MM.1S (cell line): ENCODE measurements around the gene ATP5F1C.

ENCODE experiments used
- DNase-seq: peaks from one replicate; pipeline ENCODE4 v3.0.0-alpha.2; 2015
- H2AFZ ChIP-seq: fragments of 300-600 bp; sonication (generic); 2 replicates; pipeline ENCODE4 v1.6.0; 2016; ENCODE audit warnings: antibody characterized with exemption, low read length
- H3F3A ChIP-seq: fragments of 300-600 bp; sonication (generic); 2 replicates; pipeline ENCODE4 v1.6.1; 2016; ENCODE audit warnings: mild to moderate bottlenecking, antibody characterized with exemption, low read length, moderate library complexity, mixed read lengths; ENCODE audit not compliant: insufficient read depth
- H3K27ac ChIP-seq: fragments of 300-600 bp; sonication (generic); 2 replicates; pipeline ENCODE4 v1.5.1; 2016; ENCODE audit warnings: mild to moderate bottlenecking, low read length
- H3K27me3 ChIP-seq: fragments of 300-600 bp; sonication (generic); replicated peaks from 2 replicates; pipeline ENCODE4 v1.6.0; 2016; ENCODE audit warnings: low read length; ENCODE audit not compliant: insufficient read depth
- H3K36me3 ChIP-seq: fragments of 300-600 bp; sonication (generic); replicated peaks from 2 replicates; pipeline ENCODE4 v1.6.1; 2016; ENCODE audit warnings: mild to moderate bottlenecking, low read length, mixed read lengths; ENCODE audit not compliant: insufficient read depth
- H3K4me1 ChIP-seq: fragments of 300-600 bp; sonication (generic); 2 replicates; pipeline ENCODE4 v1.6.1; 2016; ENCODE audit warnings: low read length, mixed read lengths
- H3K4me2 ChIP-seq: fragments of 300-600 bp; sonication (generic); 2 replicates; pipeline ENCODE4 v1.6.0; 2016; ENCODE audit warnings: low read depth, low read length
- H3K4me3 ChIP-seq: fragments of 300-600 bp; sonication (generic); 2 replicates; pipeline ENCODE4 v1.5.1; 2016; ENCODE audit warnings: low read length, mixed read lengths
- H3K79me2 ChIP-seq: fragments of 300-600 bp; sonication (generic); 2 replicates; pipeline ENCODE4 v1.6.1; 2016; ENCODE audit warnings: mixed run types, low read length, mixed read lengths
- H3K9ac ChIP-seq: fragments of 300-600 bp; sonication (generic); 2 replicates; pipeline ENCODE4 v1.6.1; 2016; ENCODE audit warnings: low read length, mixed read lengths
- H3K9me2 ChIP-seq: fragments of 300-600 bp; sonication (generic); replicated peaks from 2 replicates; pipeline ENCODE4 v1.6.1; 2016; ENCODE audit warnings: mild to moderate bottlenecking, low read length, mixed read lengths; ENCODE audit not compliant: insufficient read depth
- H3K9me3 ChIP-seq: fragments of 300-600 bp; sonication (generic); replicated peaks from 2 replicates; pipeline ENCODE4 v1.6.1; 2016; ENCODE audit warnings: mild to moderate bottlenecking, low read length, mixed read lengths; ENCODE audit not compliant: insufficient read depth
- H4K20me1 ChIP-seq: fragments of 300-600 bp; sonication (generic); 2 replicates; pipeline ENCODE4 v1.6.1; 2016; ENCODE audit warnings: mild to moderate bottlenecking, low read length, moderate library complexity, mixed read lengths; ENCODE audit not compliant: insufficient read depth
- EZH2 ChIP-seq: fragments of 300-600 bp; sonication (generic); optimal IDR thresholded peaks from 2 replicates; pipeline ENCODE3; 2017; ENCODE audit warnings: low read depth, mild to moderate bottlenecking, antibody characterized with exemption, low read length, mixed read lengths
- EZH2phosphoT487 ChIP-seq: fragments of 300-600 bp; sonication (generic); IDR thresholded peaks from 2 replicates; pipeline ENCODE4 v1.6.1; 2018; ENCODE audit warnings: antibody characterized with exemption, low read length
- TF ChIP-seq, protein P1 (sequence below): fragments of 300-600 bp; sonication (generic); IDR thresholded peaks from 2 replicates; pipeline ENCODE4 v1.5.1; 2016; ENCODE audit warnings: antibody characterized with exemption, low read length, mixed read lengths

ATP5F1C gene

DNA sequence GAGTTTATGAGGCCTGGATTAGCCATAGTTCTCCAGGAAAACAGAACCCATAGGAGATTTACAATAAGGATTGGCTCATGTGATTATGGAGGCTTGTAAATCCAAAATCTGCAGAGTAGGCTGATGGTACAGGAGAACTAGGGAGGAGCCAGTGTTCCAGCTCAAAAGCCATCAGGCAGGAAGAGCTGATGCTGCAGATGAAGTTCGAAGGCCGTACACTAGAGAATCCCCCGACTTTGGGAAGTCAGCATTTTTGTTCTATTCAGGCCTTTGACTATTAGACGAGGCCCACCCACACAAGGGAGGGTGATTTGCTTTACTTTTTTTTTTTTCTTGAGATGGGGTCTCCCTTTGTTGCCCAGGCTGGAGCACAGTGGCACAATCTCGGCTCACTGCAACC is 37.8 kb upstream of the ATP5F1C start:
- Histone ChIP-seq H2AFZ (no peak overlapping the region), H3K36me3 (no peaks in the 10 kb centered on the region), H3K4me2 (no peak overlapping the region), H3F3A (no peaks in the 10 kb centered on the region), H3K4me3 (no peak overlapping the region), H3K9me3 (no peaks in the 10 kb centered on the region), H4K20me1 (no peaks in the 10 kb centered on the region), H3K27me3 (no peaks in the 10 kb centered on the region), H3K4me1 (no peaks in the 10 kb centered on the region), H3K27ac (no peak overlapping the region), H3K79me2 (no peaks in the 10 kb centered on the region), H3K9me2 (no peaks in the 10 kb centered on the region), H3K9ac (no peak overlapping the region)
- DNase-seq, result no peak
- TF ChIP-seq EZH2 (no peak), EZH2phosphoT487 (no peak)
- TF ChIP-seq, protein P1, sequence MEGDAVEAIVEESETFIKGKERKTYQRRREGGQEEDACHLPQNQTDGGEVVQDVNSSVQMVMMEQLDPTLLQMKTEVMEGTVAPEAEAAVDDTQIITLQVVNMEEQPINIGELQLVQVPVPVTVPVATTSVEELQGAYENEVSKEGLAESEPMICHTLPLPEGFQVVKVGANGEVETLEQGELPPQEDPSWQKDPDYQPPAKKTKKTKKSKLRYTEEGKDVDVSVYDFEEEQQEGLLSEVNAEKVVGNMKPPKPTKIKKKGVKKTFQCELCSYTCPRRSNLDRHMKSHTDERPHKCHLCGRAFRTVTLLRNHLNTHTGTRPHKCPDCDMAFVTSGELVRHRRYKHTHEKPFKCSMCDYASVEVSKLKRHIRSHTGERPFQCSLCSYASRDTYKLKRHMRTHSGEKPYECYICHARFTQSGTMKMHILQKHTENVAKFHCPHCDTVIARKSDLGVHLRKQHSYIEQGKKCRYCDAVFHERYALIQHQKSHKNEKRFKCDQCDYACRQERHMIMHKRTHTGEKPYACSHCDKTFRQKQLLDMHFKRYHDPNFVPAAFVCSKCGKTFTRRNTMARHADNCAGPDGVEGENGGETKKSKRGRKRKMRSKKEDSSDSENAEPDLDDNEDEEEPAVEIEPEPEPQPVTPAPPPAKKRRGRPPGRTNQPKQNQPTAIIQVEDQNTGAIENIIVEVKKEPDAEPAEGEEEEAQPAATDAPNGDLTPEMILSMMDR, result no peak

DNA sequence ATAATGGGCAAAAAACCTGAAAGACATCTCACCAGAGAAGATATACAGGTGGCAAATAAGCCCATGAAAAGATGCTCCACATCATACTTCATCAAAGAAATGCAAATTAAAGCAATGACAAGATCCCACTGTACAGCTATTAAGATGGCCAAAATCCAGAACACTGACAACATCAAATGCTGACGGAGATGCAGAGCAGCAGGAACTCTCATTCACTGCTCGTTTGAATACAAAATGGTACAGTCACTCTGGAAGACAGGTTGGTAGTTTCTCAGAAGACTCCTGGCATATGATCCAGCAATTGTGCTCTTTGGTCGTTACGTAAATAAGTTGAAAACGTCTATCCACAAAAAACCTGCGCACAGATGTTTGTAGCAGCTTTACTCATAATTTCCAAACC is 35.7 kb upstream of the ATP5F1C start:
- no peak overlapping the region for H3K27ac ChIP-seq
- TF ChIP-seq EZH2, result no peak
- no peak for TF ChIP-seq EZH2phosphoT487
- TF ChIP-seq, protein P1, result no peak

DNA sequence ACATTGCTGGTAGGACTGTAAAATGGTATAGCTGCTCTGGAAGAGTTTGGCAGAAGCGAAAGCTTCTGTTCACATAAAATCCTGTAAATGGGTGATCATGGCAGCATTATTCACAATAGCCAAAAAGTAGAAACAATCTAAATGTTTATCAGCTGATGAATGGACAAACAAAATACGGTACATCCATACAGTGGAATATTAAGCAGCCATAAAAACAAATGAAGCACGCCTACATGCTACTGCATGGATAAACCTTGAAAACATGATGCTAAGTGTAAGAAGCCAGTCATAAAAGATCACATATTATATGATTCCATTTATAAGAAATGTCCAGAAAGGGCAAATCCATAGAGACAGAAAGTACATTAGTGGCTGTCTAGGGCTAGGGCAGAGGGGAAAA is 32.9 kb upstream of the ATP5F1C start:
- no peak for DNase-seq
- TF ChIP-seq, protein P1, result no peak
- Histone ChIP-seq H3F3A (no peaks in the 10 kb centered on the region), H3K4me3 (no peak overlapping the region), H3K27ac (no peak overlapping the region), H3K36me3 (no peaks in the 10 kb centered on the region; the same call in 1 of the 2 replicates), H3K4me1 (no peaks in the 10 kb centered on the region), H3K27me3 (no peaks in the 10 kb centered on the region), H2AFZ (no peak overlapping the region), H3K9ac (no peak overlapping the region), H3K9me3 (no peaks in the 10 kb centered on the region), H3K4me2 (no peak overlapping the region), H3K79me2 (no peaks in the 10 kb centered on the region), H3K9me2 (no peaks in the 10 kb centered on the region), H4K20me1 (no peaks in the 10 kb centered on the region)

More for the DNA sequence above, 35.7 kb upstream of the ATP5F1C start:
- H3F3A ChIP-seq, result no peaks in the 10 kb centered on the region
- no peaks in the 10 kb centered on the region for H3K9me3 ChIP-seq
- no peak overlapping the region for H3K4me2 ChIP-seq
- H3K9me2 ChIP-seq, result no peaks in the 10 kb centered on the region
- no peak overlapping the region for H3K9ac ChIP-seq
- H3K36me3 ChIP-seq, result no peaks in the 10 kb centered on the region
- no peak overlapping the region for H2AFZ ChIP-seq
- H3K4me3 ChIP-seq, result no peak overlapping the region
- no peaks in the 10 kb centered on the region for H3K4me1 ChIP-seq
- H3K27me3 ChIP-seq, result no peaks in the 10 kb centered on the region
- H3K79me2 ChIP-seq, result no peaks in the 10 kb centered on the region
- no peak for DNase-seq
- no peaks in the 10 kb centered on the region for H4K20me1 ChIP-seq
